ENCODE results near the gene EI24.

The EI24 gene

DNA sequence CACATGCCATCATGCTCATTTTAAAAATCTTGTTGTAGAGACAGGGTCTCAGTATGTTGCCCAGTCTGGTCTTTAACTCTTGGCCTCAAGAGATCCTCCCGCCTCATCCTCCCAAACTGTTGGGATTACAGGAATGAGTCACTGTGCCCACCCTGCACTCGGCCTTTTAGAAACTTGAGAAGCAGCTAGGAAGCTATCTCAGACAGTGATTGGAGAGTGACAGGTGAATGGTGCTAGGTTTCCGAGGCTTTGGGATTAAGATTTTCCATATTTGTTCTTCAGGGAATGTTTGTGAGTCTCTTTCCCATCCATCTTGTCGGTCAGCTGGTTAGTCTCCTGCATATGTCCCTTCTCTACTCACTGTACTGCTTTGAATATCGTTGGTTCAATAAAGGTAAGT lies 10.5 kb downstream of the EI24 start:
- no peak for DNase-seq (ENCODE audit: low read depth)

DNA sequence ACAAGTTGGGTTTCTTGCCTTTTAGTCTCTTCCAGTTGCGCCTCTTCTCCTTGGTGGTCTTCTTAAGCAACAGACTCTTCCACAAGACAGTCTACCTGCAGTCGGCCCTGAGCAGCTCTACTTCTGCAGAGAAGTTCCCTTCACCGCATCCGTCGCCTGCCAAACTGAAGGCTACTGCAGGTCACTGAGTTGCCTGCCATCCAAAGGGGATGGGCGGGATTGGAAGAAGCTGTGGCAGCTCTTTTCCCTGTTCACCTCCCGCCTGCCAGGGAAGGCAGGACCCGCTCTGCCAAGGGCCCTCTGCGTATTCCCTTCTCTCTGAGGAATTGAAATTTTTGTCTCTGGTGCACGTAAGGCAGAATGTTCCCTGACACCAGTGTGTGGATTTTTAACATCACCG lies 14.2 kb downstream of the EI24 start:
- DNase-seq (ENCODE audit: low read depth), result no peak

GRCh38 chr11:125585487-125585886 lies 16.2 kb downstream of the EI24 start:
- no peak for DNase-seq (ENCODE audit: low read depth)

GRCh38 chr11:125586623-125587022 lies 17.3 kb downstream of the EI24 start:
- no peak for DNase-seq (ENCODE audit: low read depth)

DNA sequence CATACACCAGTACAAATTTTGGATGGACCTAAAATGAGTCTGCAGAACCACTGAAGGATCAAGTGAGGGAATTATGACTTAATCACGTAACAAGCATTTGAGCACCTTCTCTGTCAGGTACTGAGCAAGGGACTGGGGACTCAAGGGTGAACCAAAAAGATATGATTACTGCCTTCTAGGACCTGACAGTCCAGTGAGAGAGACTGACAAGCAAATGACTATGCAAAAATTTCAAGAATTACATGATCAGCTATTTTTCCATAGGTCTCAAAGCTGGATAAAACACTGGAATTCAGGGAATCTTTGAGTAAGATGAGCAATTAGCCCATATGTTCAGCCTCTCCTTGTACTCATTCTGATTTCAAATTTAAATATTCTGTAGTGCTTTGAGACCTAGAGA lies 18.2 kb downstream of the EI24 start:
- DNase-seq (ENCODE audit: low read depth), result no peak

- DNase-seq (ENCODE audit: low read depth), result no peak
Observed at GRCh38 chr11:125588505-125588904, 19.2 kb downstream of the EI24 start.

GRCh38 chr11:125591649-125592304 lies 22.5 kb downstream of the EI24 start:
- no peak for DNase-seq (ENCODE audit: low read depth)

- peak; percentile 78 for DNase-seq (ENCODE audit: low read depth)
Observed at GRCh38 chr11:125592305-125593113, 23.2 kb downstream of the EI24 start, which contains the start of gene STT3A. Gene STT3A, plus strand, starts transcription at chr11:125592852. Its CDS starts 3,064 bp downstream, at chr11:125595916.

- DNase-seq (ENCODE audit: low read depth), result no peak
Observed at GRCh38 chr11:125593114-125593820, 24.0 kb downstream of the EI24 start.

GRCh38 chr11:125594958-125595357 lies 25.7 kb downstream of the EI24 start:
- no peak for DNase-seq (ENCODE audit: low read depth)

- no peak for DNase-seq (ENCODE audit: low read depth)
Observed at GRCh38 chr11:125600663-125601062, 31.4 kb downstream of the EI24 start.

DNA sequence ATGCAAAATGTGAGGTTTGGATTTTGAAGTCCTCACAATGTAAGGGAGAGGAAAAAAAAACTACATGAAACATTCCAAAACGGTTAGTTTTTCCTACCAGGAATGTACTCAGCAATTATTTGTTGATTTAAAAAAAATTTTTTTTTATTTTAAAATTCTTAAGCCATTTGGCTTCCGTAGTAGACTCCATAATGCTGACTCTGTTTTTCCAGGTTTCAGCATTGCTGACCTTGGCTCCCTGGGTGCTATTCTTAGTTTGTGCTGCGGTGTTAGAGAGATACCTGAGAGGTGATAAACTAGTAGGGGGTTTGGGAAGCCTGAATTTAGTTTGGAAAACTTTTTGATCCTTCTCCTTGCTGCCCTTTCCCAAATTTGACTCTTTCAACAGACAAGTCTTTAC lies 33.9 kb downstream of the EI24 start:
- no peak for DNase-seq (ENCODE audit: low read depth)

GRCh38 chr11:125605417-125605816 lies 36.1 kb downstream of the EI24 start:
- DNase-seq (ENCODE audit: low read depth), result no peak

GRCh38 chr11:125609545-125609944 lies 40.3 kb downstream of the EI24 start:
- DNase-seq (ENCODE audit: low read depth), result no peak

DNA sequence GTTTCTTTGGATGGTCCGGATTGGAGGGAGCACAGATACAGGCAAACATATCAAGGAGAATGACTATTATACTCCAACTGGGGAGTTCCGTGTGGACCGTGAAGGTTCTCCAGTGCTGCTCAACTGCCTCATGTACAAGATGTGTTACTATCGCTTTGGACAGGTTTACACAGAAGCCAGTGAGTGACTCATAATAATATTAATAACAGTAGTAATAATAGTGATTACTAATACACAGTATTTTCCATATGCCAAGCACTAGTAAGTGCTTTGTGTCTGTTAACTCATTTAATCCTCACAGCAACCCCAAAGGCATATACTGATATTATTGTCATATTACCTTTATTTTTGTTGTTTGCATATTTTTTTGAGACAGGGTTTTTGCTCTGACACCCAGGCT lies 49.1 kb downstream of the EI24 start:
- no peak for DNase-seq (ENCODE audit: low read depth)

DNA sequence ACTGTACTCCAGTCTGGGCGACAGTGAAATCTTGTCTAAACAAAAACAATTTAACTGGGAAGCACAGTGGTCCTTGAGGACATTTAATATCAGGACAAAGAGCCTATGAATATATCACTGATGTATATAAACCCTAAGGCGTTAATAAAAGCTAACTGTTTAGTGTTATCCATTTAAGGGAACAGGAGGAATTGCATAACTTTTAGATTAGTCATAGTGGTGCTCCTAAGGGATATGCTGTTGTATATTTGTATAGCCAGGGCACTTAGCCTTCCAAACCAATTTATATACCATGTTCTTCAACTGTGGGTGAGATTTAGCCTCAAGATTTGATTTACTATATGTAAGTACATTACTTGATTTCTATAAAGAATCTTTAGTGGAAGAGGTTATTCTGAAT lies 52.7 kb downstream of the EI24 start:
- no peak for DNase-seq (ENCODE audit: low read depth)

GRCh38 chr11:125623064-125623463 lies 53.8 kb downstream of the EI24 start:
- no peak for DNase-seq (ENCODE audit: low read depth)

- DNase-seq (ENCODE audit: low read depth), result no peak
Observed at GRCh38 chr11:125624756-125625213, 55.5 kb downstream of the EI24 start, which contains the start of gene CHEK1. Gene CHEK1, plus strand, starts transcription at chr11:125625163. Its CDS starts 1,606 bp downstream, at chr11:125626769.

- DNase-seq (ENCODE audit: low read depth), result peak; percentile 11
Observed at GRCh38 chr11:125625225-125625629, 56.0 kb downstream of the EI24 start.

DNA sequence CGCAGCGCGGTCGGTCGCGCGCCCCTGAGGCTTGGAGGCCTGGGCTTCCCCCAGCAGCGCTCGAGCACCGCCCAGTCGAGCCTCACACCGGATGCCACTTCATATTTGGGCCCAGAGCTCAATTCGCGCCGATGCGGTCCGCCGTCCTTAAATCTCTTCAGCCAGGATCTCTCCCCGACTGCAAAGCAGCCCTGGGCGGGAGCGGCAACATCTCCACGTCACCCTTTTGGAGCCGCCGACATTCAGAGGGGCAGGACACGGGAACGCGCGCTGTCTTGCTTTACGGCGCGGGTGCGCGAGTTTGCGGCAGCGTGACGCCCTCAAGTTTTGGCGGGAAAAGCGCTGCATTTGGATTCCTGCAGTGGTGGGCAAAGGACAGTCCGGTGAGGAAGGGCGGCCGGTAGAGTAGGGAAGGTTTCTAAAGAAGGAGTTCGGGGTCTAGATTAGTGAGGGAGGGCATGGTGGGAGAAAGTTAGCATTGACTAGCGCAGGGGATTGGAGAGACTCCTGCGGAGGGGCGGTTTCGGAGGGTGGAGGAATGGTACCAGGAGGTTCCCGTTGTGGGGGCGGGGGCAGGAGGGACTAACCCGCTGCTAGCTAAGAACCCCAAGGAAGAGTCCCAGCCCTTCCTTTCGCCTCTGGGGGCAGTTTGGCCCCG lies 56.5 kb downstream of the EI24 start:
- peak; percentile 56 for DNase-seq (ENCODE audit: low read depth)

GRCh38 chr11:125626288-125626950 lies 57.1 kb downstream of the EI24 start:
- peak; percentile 45 for DNase-seq (ENCODE audit: low read depth)
